OCI-LY7 (cell line): ENCODE data around the gene CCDC59.

Experiments used
- CTCF ChIP-seq: fragments of 200-600 bp; sonication (generic); conservative IDR thresholded peaks from 2 replicates; pipeline ENCODE4 v1.5.1; 2014; ENCODE audit warnings: mild to moderate bottlenecking, antibody characterized with exemption, low read length, moderate library complexity, mixed read lengths
- EZH2phosphoT487 ChIP-seq: fragments of 200-600 bp; sonication (generic); IDR thresholded peaks from 2 replicates; pipeline ENCODE4 v1.6.1; 2018; ENCODE audit warnings: low read depth, borderline replicate concordance, mild to moderate bottlenecking, mixed run types, antibody characterized with exemption, low read length, moderate library complexity, mixed read lengths

- TF ChIP-seq CTCF: peak; percentile 98
- no peak for TF ChIP-seq EZH2phosphoT487
Measured at GRCh38 chr12:82358200-82359114, at the start of gene CCDC59, which contains the start of gene METTL25.
